ENCODE results near the gene SERPINB1.

SERPINB1 gene

DNA sequence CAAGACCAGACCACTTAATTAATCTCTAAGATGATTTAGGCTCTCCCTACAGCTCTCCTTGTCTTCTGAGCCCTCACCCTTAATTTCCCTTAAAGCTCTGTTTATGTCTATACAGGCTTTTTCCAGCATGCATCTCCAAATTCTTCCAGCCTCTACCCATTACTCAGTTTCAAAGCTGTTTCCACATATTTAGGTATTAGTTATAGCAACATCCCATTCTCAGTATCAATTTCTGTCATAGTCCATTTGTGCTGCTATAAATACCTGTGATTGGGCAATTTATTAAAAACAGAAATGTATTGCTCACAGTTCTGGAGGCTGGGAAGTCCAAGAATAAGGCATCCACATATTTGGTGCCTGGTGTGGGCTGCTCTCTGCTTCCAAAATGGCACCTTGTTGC lies 2.3 kb upstream of the SERPINB1 start:
- DNase-seq, result no peak

DNA sequence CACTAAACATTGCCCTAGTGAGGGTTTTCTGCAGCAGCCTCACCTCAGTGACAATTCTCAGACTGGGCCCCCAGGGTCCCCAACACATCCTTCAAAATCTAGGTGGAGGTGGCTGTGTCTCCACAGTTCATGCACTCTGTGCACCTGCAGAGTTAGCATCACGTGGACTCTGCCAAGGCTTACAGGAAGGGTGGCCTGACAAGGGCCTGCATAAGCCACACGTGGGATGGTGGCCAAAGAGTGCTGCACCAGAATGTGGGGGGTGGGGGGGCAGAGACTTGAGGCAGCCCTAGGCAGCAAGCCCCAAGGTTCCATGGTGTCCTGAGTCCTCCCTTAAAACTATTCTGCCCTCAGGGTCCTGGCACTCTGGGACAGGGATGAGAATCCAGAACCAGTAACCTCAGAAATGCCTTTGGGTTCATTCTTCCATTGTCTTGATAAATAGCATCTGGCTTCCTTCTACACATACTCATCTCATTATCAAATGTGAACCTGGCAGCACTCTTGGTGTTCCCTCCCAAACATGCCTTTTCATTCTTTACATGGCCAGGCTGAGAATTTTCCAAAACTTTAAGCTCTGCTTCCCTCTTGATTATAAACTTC lies 1.6 kb upstream of the SERPINB1 start:
- no peak for DNase-seq

DNA sequence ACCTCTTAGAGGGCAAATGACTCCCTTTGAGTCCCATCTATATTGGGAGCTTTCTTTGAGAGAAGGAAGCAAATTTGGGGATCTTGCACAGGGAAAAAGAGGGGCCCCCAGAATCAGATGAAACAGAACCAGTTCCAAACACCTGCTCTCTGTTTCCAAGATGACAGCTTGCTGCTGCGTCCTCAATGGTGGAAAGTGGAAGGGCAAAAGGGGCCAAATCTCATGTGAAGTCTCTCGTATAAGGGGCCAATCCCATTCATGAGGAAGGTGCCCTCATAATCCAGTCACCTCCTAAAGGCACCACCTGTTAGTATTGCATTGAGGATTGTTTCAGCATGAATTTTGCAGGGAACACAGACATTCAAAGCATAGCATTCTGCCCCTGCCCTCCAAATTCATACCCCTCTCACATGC lies 483 bp upstream of the SERPINB1 start:
- DNase-seq, result no peak

DNA sequence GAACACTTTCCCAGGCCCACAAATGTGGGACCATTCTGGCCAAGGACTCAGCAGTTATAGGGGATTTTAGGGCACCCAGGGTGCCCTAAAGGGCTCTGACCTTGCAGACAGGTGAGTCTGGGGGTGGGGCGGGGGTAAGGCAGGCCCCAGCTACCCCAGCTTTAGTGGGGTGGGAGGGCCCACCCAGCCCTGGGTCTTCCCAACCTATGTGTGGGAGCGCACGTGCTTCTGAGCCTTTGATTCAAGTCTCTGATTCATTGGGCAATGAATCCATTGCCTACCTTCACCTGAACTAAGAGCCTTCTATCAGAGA lies 958 bp downstream of the SERPINB1 start:
- no peak for DNase-seq

DNA sequence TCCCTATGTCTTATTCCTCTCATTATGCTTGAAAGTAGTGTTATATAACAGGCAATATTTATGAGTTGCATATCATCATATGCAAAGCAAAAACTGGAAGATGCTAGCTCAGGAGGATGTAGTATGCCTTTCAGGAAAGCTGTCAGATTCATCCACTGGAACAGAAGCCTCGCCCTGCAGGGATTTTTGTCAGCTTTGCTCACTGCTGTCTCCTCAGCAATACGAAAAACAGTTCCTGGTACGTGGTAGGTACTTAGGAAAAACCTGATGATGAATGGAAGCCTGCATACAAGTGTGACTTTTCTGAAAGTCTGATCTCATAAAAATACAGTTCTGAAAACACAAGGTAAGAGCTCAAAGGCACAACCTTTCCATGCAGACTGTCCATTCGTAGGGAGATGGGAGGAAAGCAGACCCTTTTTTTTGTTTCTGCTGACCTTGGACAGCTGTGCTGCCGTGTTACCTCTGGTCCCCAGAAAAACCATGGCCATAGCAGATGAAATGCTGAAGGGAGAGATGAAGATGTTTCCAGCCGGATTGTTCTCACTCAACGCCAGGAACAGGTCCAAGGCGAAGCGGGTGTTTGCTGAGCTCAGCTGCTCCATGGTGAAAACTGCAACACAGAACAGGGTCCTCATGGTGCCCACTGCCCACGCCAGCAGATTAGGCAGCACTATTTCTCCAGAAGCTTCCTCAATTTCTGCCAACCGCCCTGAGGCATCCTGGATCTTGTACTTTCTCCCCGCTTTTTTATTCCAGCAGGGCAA lies 1.5 kb downstream of the SERPINB1 start:
- peak; percentile 50 to 75 for DNase-seq

DNA sequence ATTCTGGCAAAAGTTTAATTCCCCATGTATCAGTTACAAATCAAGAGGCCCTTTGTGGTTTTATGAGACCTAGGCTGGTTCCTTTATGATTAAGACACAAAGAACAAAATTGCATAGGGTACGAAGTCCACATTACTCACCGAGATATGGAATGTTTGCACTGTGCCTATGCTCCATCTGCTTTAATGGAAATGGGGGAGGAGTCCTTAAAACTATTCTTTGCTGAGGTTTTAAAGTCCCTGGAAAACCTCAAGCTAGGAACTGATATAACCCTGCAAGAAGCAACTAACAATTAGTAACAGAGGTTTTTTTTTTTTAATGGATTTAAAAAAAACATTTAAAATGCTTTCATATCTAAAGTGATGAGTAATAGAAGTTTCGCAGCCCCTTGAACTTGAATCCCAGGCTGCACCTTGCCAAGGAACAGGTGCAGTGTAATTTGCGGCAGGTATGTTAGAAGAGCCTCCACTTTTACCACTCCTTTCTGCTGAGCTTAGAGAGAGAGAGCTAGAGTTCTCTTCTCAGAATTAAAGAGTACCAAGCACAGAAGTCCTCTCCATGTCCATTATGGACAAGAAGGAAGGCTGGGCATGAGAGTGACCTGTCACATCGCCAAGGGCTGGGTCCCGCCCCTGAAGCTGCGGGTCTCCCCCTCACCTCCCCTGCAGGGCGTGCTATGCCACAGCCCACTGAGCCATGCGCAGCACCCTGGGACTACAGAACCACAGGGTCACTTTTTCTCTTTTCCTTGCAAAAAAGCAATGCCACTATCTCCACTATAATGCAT lies 2.3 kb downstream of the SERPINB1 start:
- peak; percentile 29 to 46 for DNase-seq

DNA sequence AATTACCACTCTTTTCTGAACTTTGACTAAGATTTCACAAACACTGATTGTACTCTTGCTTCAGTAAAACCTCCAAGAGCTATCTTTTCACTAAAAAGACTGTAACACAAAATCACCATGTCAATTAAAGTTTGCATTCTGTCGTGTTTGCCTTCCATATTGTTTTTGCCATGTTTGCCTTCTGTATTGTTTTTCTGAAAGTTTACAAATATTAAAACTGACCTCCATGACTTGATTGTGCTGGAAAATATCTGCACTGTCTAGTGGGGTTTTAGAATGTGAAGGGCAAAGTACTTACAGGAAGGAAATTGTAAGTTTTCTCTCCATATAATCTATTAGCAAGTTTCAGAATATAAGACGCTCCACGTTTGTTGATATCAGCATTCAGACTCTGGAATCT lies 3.4 kb downstream of the SERPINB1 start:
- no peak for DNase-seq

DNA sequence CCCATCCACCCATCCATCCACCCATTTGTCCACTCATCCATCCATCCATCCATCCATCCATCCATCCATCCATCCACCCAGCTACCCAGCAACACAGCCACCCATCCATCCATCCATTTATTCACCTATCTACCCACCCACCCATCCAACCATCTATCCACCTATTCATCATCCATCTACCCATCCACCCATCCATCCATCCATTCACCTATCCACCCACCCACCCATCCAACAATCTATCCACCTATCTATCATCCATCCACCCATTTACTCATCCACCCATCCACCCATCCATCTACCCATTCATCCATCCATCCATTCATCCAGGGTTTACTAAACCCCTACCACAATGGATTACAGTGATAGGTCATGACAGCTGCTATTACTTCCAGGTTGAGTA lies 7.4 kb downstream of the SERPINB1 start:
- DNase-seq, result no peak

DNA sequence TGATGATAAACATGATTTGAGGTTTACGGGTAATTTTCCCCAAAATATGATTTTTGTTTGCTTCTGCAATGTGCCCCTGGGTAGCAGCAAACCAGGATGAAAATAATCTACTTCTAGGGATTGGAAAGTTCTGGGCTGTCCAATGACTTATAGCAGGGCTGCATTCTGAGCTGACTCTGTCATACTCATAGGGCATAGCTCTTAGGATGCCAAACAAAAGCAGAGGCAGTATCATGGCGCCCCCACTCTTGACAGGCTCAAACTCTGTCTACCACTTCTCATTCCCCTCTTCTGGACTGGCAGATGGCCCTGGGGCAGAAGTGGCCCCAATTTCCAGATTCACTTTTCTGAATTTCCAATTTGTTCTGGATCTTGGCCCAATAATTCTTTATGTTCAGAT lies 10.3 kb downstream of the SERPINB1 start:
- DNase-seq, result no peak

DNA sequence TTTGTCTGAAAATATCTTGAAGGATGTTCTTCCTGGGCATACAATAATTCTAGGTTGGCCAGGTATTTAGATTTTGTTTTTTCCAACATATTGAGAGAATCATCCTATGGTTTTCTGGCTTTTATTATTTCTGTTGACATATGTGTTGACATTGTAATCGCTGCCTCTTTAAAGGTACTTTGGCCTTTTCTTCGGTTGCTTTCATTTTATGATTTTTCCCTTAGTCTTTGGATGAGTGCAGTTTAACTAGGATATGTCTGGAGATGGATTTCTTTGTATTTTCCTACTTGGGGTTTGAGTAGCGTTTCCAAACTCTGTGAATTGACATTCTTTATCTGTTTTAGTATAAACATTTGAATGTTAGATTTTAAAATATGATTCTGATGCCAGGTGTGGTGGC lies 11.5 kb downstream of the SERPINB1 start:
- DNase-seq, result no peak

DNA sequence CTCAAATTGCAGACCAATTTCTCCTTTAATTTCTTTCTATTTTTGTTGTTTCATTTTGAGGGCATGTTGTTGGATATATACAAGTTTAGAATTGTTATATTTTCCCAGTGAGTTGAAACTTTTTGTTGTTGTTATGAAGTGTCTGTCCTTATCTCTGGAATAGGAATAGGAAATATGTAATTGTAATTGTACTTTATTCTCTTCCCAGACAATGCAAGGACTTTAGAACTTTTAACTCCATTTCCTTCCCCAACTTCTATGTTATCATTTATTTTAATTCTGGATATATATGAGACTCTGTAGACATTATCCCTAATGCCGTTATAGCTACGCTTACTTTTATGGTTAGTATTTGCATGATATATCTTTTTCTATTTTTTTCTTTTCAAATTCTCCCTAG lies 12.4 kb downstream of the SERPINB1 start:
- DNase-seq, result no peak

DNA sequence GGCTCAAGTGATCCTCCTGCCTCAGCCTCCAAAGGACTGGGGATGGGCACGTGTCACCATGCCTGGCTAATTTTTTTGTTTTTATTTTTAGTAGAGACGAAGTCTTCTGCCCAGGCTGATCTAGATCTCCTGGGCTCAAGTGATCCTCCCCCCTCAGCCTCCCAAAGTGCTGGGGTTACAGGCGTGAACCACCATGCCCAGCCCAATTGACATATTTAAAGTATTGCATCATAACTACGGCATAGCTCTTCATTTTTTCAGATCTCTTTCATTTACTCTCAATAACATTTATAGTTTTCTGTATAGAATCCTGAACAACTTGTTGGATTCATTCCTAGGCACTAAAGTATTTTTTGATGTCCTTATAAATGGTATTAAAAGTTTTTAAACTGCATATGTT lies 13.0 kb downstream of the SERPINB1 start:
- DNase-seq, result no peak

DNA sequence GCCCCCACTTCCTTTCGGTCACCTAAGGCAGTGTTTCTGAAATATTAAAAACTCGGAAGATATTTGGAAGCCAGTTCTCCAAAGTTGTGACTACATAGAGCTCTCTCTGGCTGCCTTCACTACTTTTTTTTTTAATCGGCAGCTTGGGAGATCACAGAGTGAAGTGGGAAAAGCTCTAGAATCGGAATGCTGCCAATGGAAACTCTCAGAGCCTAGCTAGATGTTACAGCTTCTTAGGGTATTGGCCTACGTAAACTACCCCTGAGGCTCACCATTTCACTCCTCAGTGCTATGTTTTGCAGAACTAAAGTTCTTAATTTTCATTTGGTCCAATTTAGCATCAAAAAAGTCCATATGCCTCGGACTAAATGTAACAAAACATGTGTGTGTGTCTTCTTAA lies 14.5 kb downstream of the SERPINB1 start:
- no peak for DNase-seq

DNA sequence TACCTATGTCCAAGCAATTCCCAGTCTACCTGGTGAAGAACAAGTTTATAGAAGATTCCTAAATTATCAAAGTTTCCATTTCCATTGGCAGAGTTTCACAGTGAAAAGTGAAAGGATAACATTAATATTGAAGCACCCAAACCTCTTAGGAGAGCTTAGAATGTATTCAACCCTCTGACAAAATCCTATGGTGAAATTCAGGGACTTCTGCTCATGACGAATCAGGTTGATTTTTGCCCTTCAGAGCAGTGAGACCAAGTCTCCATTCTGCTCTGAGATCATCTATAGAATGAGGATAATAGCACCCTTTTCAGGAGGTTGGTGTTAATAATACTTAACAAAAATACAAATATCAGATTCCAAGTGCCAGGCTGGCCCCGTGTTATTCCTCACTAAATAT lies 15.5 kb downstream of the SERPINB1 start:
- DNase-seq, result no peak

DNA sequence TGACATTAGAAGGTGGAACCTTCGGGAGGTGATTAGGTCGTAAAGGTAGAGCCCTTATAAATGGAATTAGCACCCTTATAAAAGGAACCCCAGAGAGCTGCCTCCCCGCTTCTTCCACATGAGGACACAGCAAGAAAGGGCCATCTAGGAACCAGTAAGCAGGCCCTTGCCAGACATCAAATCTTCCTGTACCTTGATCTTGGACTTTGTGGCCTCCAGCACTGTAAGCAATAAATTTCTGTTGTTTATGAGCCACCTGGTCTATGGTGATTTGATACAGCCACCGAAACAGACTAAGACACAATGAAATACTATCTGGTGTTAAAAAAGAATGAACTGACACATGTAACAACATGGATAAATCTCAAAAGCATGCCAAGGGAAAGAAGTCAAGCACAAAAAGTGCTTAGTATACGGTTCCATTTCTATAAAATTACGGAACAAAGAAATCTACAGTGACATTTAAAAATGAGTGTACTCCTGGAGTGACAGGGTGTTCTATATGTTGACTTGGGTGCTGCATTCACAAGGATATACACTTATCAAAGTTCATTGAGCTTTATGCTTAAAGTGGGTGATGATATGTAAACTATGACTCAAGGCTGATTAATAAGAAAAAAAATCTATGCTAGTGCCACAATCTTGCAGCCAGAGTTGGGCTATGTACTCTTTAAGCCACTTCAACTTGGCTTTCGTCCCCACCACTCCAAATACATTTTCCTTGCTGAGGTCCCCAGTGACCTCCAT lies 18.4 kb downstream of the SERPINB1 start:
- DNase-seq, result no peak

DNA sequence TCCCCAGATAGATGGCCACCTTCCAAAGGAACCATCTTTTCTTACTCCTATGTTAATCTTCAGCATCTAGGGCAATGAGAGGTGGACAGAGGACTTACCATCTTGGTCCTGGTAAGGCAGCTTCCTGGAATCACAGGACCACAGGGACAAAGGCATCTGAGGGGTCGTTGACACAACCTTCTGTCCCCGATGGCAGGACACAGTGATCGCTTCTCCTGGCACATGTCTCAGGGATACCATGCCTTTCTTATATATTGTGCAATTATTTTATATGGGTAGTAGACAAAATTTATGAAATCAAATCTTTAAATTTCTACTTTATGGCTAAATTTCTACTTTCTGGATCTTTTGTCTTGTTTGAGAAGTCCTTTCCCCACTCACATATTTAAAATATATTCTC lies 20.1 kb downstream of the SERPINB1 start:
- no peak for DNase-seq

DNA sequence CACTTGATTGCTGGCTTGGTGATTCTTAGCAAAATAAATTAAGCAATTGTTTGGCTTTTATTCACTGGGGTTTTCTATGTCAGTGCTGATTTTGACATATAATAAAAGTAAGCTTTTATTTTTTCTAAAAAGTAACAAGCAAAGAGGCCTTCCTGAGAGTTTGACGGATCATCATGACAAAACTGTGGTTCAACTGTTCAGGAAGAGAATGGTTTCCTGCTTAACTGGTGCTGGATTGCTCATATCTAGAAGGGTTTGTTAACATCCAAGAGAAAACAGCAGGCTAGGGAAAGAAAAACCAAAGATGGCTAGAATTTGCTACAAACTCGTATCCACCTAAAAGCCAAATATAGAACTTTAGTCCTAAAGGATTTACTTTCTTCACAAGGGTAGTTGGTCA lies 21.2 kb downstream of the SERPINB1 start:
- no peak for DNase-seq

DNA sequence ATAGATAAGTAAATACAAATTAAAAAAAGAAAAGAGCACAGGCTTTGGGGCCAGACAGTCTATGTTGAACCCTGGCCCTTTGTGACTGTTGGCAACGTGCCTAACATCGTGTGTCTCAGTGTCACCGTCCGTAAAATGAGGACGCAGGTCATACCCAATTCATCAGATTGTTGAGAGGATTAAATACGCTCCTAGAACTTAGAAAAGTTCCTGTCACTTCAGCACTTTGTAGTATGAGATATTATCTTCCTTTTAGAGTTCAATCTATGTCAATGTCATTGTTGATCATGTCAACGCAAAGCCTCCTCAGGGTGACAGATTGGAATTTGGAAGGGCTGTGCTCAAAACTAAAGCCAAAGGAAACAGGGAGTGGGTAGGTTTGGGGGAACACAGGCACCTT lies 21.7 kb downstream of the SERPINB1 start:
- no peak for DNase-seq

DNA sequence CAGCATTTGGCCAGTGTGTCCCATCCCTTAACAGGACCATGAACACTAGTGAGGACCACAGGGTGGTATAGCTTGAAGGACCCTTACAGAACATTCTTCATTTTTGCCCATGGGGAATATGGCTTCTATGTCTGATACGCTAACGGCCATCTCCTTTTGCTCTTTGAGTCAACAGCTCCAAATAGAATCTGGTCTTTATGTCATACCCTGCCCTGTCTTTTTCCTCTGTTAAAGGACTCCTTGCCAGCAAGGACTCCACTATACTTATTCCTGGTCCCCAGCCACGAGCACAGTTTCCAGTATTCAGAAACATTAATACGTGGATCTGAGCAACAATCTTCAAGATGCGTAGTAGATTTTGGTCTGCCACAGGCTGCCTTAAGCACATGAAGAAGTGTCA lies 22.5 kb downstream of the SERPINB1 start:
- no peak for DNase-seq

DNA sequence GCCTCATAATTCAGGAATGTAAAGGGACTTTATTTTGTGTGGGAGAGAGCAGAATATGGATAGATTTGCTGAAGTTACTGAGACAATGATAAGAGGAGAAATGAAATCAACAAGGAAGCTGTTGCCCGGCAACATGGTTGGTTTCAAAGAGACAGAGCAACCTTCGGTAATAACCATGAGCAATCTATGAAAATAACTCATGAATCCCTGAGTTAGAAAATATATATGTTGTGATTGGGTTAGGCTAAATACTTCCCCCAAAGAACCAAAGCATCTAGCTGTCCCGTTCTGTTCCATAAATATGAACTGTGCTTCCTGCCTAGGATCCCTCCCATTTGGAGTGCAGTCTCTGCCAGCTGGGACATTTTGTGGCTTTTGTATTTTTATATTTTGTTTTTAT lies 23.1 kb downstream of the SERPINB1 start:
- peak in 1 of 2 donors; percentile 27 for DNase-seq

DNA sequence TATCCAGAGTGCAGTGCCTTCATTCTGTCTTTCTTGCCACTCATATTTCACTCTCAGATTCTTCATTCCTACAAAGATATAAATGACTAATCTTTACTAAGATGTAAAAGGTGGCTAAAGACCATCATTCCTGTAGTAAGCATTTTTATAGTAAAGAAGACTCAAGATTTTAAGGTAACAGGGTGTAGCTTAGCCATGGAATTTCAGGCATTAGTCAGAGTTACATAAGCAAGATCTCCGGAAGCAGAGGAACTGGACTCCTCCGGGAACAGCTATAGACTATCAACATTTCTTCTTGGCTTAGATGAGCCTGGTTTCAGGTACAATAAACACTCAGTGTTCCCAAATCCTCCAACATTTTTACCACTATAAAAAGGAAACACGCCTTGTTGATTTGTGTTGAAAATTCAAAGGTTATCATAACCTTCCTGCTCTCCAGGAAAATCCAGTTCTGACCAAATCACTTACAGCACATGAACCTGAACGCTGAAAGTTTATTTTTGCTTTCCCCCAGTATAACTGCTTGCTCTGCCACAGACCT lies 23.7 kb downstream of the SERPINB1 start:
- no peak for DNase-seq

DNA sequence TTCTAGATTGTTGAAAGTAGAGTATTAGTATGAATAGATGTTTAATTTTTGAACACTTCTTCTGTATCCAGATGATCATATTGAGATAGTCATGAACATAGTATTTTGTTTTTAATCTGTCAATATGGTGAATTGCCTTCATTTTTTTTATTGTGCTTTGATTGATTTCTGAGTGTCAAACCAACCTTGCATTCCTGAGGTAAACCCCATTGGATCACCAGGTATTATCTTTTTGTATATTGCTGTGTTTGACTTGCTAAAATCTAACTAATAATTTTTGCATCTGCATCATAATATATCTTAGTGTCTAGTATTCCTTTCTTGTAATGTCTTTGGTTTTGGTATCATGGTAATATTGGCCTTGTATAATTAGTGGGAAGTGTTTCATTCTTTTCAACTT lies 25.5 kb downstream of the SERPINB1 start:
- DNase-seq, result no peak

DNA sequence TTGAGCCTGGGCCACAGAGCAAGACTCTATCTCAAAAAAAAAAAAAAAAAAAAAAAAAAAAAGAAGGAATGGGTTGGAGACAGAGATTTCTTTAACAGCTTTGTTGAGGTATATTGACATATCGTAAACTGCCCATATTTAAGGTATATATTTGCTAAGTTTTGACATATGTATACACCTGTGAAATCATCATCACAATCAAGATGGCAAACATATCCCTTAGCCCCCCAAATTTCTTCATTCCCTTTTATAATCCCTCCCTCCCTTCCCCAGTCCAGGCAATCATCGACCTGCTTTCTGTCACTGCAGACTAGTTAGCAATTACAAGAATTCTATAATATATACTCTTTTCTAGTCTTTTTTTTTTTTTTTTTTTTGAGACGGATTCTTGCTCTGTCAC lies 29.0 kb downstream of the SERPINB1 start:
- no peak for DNase-seq

All from inflammatory macrophage (primary cell).